ENCODE measurements around the gene ATF5.
A peak's percentile ranks its signal among the peaks of the same experiment; 100 is the strongest.

Gene ATF5

GRCh38 chr19:49929121-49929610 lies at the start of gene ATF5, which contains the start of gene NUP62:
ATF5 (plus strand) TSS chr19:49929205; CDS start chr19:49930851, 1,646 bp downstream.
NUP62 (minus strand) TSS chr19:49929504; CDS start chr19:49909807, 19,697 bp downstream.
- ATAC-seq, result peak; percentile 36 to 50

- no peak for ATAC-seq
These were observed 49.6 kb upstream of the ATF5 start for GRCh38 chr19:49879243-49879963.

GRCh38 chr19:49880162-49880869 lies 48.7 kb upstream of the ATF5 start:
- no peak for ATAC-seq

GRCh38 chr19:49881186-49881585 lies 47.8 kb upstream of the ATF5 start:
- ATAC-seq, result no peak

GRCh38 chr19:49881672-49882394 lies 47.2 kb upstream of the ATF5 start:
- ATAC-seq, result no peak

GRCh38 chr19:49882643-49883042 lies 46.4 kb upstream of the ATF5 start:
- no peak for ATAC-seq

- no peak for ATAC-seq
These were observed 45.9 kb upstream of the ATF5 start for GRCh38 chr19:49883094-49883493.

GRCh38 chr19:49884109-49884508 lies 44.9 kb upstream of the ATF5 start:
- no peak for ATAC-seq

- ATAC-seq, result no peak
These were observed 44.2 kb upstream of the ATF5 start for GRCh38 chr19:49884760-49885159.

GRCh38 chr19:49887037-49887664 lies 41.9 kb upstream of the ATF5 start:
- ATAC-seq, result no peak

GRCh38 chr19:49887665-49888509 lies 41.1 kb upstream of the ATF5 start:
- ATAC-seq, result no peak

- no peak for ATAC-seq
These were observed 40.5 kb upstream of the ATF5 start for GRCh38 chr19:49888510-49888824.

GRCh38 chr19:49889038-49889686 lies 39.8 kb upstream of the ATF5 start:
- ATAC-seq, result no peak

GRCh38 chr19:49889687-49890348 lies 39.2 kb upstream of the ATF5 start:
- peak; percentile 63 to 69 for ATAC-seq

- peak; percentile 74 to 77 for ATAC-seq
These were observed 38.4 kb upstream of the ATF5 start for GRCh38 chr19:49890349-49891311.

- ATAC-seq, result no peak
These were observed 37.6 kb upstream of the ATF5 start for GRCh38 chr19:49891393-49891792.

GRCh38 chr19:49892716-49893115 lies 36.3 kb upstream of the ATF5 start:
- ATAC-seq, result no peak

GRCh38 chr19:49894011-49894664 lies 34.9 kb upstream of the ATF5 start:
- no peak for ATAC-seq
